Activated effector memory CD4-positive, alpha-beta T cell treated with anti-CD3 and anti-CD28 coated beads, Interleukin-2, amount 50 U/mL, for 16 hours (primary cell): ENCODE measurements around the gene S100A4.

Source experiments
- DNase-seq: peaks from one replicate; pipeline ENCODE4 v3.0.0-alpha.2; 2020

Gene S100A4

GRCh38 chr1:153506386-153506785 is 39.2 kb downstream of the S100A4 start:
- DNase-seq: no peak

- DNase-seq: no peak
Observed at GRCh38 chr1:153505576-153505975, 40.0 kb downstream of the S100A4 start.

- DNase-seq: no peak
Observed at GRCh38 chr1:153503766-153504165, 41.8 kb downstream of the S100A4 start.

GRCh38 chr1:153498746-153499145 is 46.9 kb downstream of the S100A4 start:
- DNase-seq: no peak

- no peak for DNase-seq
Observed at GRCh38 chr1:153495536-153495935, 50.1 kb downstream of the S100A4 start.

- DNase-seq: peak; percentile 91
Observed at GRCh38 chr1:153494976-153495535, 50.5 kb downstream of the S100A4 start.
